ENCODE data around the gene ST3GAL4. TPM values are rescaled to one million over a fixed set of nuclear protein-coding genes. Genes with fewer than 3 reads are reported as not detected.
"Not testable (repeated sequence)": the region's sequence is repeated elsewhere in the genome, so short reads cannot be mapped to it uniquely, and the experiment has no call there.

The ST3GAL4 gene
- total and polyA plus RNA-seq, 2 donors (not counting 1 experiment from before 2014, with no cell fraction given), result 1.1 to 1.9 TPM

- no peak for ATAC-seq (ENCODE audit: low read depth)
- ChIA-PET CTCF (no interaction called here), POLR2A (no interaction called here)
- Histone ChIP-seq H3K36me3 (replicated peaks in 1 of 2; ENCODE audit: control extremely low read depth in 1 of 2, control insufficient read depth in 1 of 2, extremely low read depth in 1 of 2, insufficient read depth in 2 of 2, low read length in 1 of 2) (no peaks in the 10 kb centered on the region), H3K4me3 (ENCODE audit: control extremely low read depth in 1 of 5, extremely low read depth in 1 of 5, insufficient read depth in 1 of 5, low read depth in 2 of 5, low read length in 4 of 5) (no peak overlapping the region), H3K4me2 (replicated peaks; ENCODE audit: low read depth, low read length, poor library complexity, severe bottlenecking) (no peak overlapping the region), H3K9ac (ENCODE audit: low read length) (no peak overlapping the region), H3K4me1 (ENCODE audit: control insufficient read depth in 2 of 2, insufficient read depth in 2 of 2, low read length in 2 of 2) (no peaks in the 10 kb centered on the region), H2AFZ (ENCODE audit: insufficient read depth, low read depth, low read length, poor library complexity, severe bottlenecking) (no peak overlapping the region), H3K27ac (ENCODE audit: low read length in 2 of 2) (no peak overlapping the region), H4K20me1 (ENCODE audit: control insufficient read depth, insufficient read depth, low read length, poor library complexity, severe bottlenecking) (no peaks in the 10 kb centered on the region), H3K27me3 (replicated peaks in 1 of 4; ENCODE audit: control extremely low read depth in 1 of 4, control insufficient read depth in 3 of 4, insufficient read depth in 4 of 4, low read length in 3 of 4) (peaks cover 0 to 9% (median 0%) of the 10 kb centered on the region in 4 experiments), H3K9me3 (ENCODE audit: control extremely low read depth in 1 of 3, control insufficient read depth in 2 of 3, insufficient read depth in 1 of 3, low read length in 2 of 3) (no peaks in the 10 kb centered on the region), H3K79me2 (ENCODE audit: control insufficient read depth, insufficient read depth, low read length) (no peaks in the 10 kb centered on the region)
- intact Hi-C loops (cut with micrococcal nuclease), result no loop called here
- no peaks in the 10 kb centered on the region for H3K9me3 Mint-ChIP-seq (ENCODE audit: insufficient read depth)
- WGBS (ENCODE audit: insufficient coverage), result 95% methylated on average over 5 of the region's 9 CpGs
- no peak for DNase-seq
- no peak for TF ChIP-seq EZH2 (IDR thresholded peaks at IDR 0.05; ENCODE audit: borderline replicate concordance, insufficient read depth, low read depth, low read length, poor library complexity, severe bottlenecking)
- no peak for TF ChIP-seq CTCF (IDR thresholded peaks at IDR 0.05)
- no peak overlapping the region for H3K4me3 Mint-ChIP-seq
- H3K27ac Mint-ChIP-seq, result no peak overlapping the region
- no peaks in the 10 kb centered on the region for H3K27me3 Mint-ChIP-seq
- no peaks in the 10 kb centered on the region for H3K4me1 Mint-ChIP-seq
Observed at GRCh38 chr11:126362879-126363655, 7.6 kb downstream of the ST3GAL4 start.

- no peak overlapping the region for H3K4me2 ChIP-seq (replicated peaks; ENCODE audit: low read depth, low read length, poor library complexity, severe bottlenecking)
- no peak overlapping the region for H3K27ac ChIP-seq (ENCODE audit: low read length in 2 of 2)
- Mint-ChIP-seq H3K27ac (no peak overlapping the region), H3K4me3 (no peak overlapping the region), H3K4me1 (no peaks in the 10 kb centered on the region), H3K9me3 (ENCODE audit: insufficient read depth) (no peaks in the 10 kb centered on the region), H3K27me3 (no peaks in the 10 kb centered on the region)
- 92% methylated on average over 7 of the region's 10 CpGs for WGBS (ENCODE audit: insufficient coverage)
- no peak for ATAC-seq (ENCODE audit: low read depth)
- ChIA-PET CTCF (no interaction called here), POLR2A (no interaction called here)
- peaks cover 0 to 9% (median 0%) of the 10 kb centered on the region in 4 experiments for H3K27me3 ChIP-seq (replicated peaks in 1 of 4; ENCODE audit: control extremely low read depth in 1 of 4, control insufficient read depth in 3 of 4, insufficient read depth in 4 of 4, low read length in 3 of 4)
- no peaks in the 10 kb centered on the region for H3K79me2 ChIP-seq (ENCODE audit: control insufficient read depth, insufficient read depth, low read length)
- H3K9me3 ChIP-seq (ENCODE audit: control extremely low read depth in 1 of 3, control insufficient read depth in 2 of 3, insufficient read depth in 1 of 3, low read length in 2 of 3), result no peaks in the 10 kb centered on the region
- DNase-seq, result no peak
- no peak overlapping the region for H3K9ac ChIP-seq (ENCODE audit: low read length)
- H2AFZ ChIP-seq (ENCODE audit: insufficient read depth, low read depth, low read length, poor library complexity, severe bottlenecking), result no peak overlapping the region
- intact Hi-C loops (cut with micrococcal nuclease), result no loop called here
- TF ChIP-seq CTCF (IDR thresholded peaks at IDR 0.05) (no peak), EZH2 (IDR thresholded peaks at IDR 0.05; ENCODE audit: borderline replicate concordance, insufficient read depth, low read depth, low read length, poor library complexity, severe bottlenecking) (no peak)
- H3K4me1 ChIP-seq (ENCODE audit: control insufficient read depth in 2 of 2, insufficient read depth in 2 of 2, low read length in 2 of 2), result no peaks in the 10 kb centered on the region
- no peak overlapping the region for H3K4me3 ChIP-seq (ENCODE audit: control extremely low read depth in 1 of 5, extremely low read depth in 1 of 5, insufficient read depth in 1 of 5, low read depth in 2 of 5, low read length in 4 of 5)
- no peaks in the 10 kb centered on the region for H4K20me1 ChIP-seq (ENCODE audit: control insufficient read depth, insufficient read depth, low read length, poor library complexity, severe bottlenecking)
- no peaks in the 10 kb centered on the region for H3K36me3 ChIP-seq (replicated peaks in 1 of 2; ENCODE audit: control extremely low read depth in 1 of 2, control insufficient read depth in 1 of 2, extremely low read depth in 1 of 2, insufficient read depth in 2 of 2, low read length in 1 of 2)
Observed at GRCh38 chr11:126363706-126364248, 8.3 kb downstream of the ST3GAL4 start.

GRCh38 chr11:126364735-126365134 is 9.2 kb downstream of the ST3GAL4 start:
- H2AFZ ChIP-seq (ENCODE audit: insufficient read depth, low read depth, low read length, poor library complexity, severe bottlenecking); H3K9me3 ChIP-seq (ENCODE audit: control extremely low read depth in 1 of 3, control insufficient read depth in 2 of 3, insufficient read depth in 1 of 3, low read length in 2 of 3); H3K27me3 Mint-ChIP-seq; H3K27me3 ChIP-seq (replicated peaks in 1 of 4; ENCODE audit: control extremely low read depth in 1 of 4, control insufficient read depth in 3 of 4, insufficient read depth in 4 of 4, low read length in 3 of 4); H3K9me3 Mint-ChIP-seq (ENCODE audit: insufficient read depth); H3K4me1 Mint-ChIP-seq; DNase-seq; H3K36me3 ChIP-seq (replicated peaks in 1 of 2; ENCODE audit: control extremely low read depth in 1 of 2, control insufficient read depth in 1 of 2, extremely low read depth in 1 of 2, insufficient read depth in 2 of 2, low read length in 1 of 2); intact Hi-C loops (cut with micrococcal nuclease); CTCF ChIA-PET; H3K4me2 ChIP-seq (replicated peaks; ENCODE audit: low read depth, low read length, poor library complexity, severe bottlenecking); H3K27ac Mint-ChIP-seq; POLR2A ChIA-PET; H3K4me1 ChIP-seq (ENCODE audit: control insufficient read depth in 2 of 2, insufficient read depth in 2 of 2, low read length in 2 of 2); H3K9ac ChIP-seq (ENCODE audit: low read length); ATAC-seq (ENCODE audit: low read depth); H3K4me3 Mint-ChIP-seq; H3K79me2 ChIP-seq (ENCODE audit: control insufficient read depth, insufficient read depth, low read length); H3K4me3 ChIP-seq (ENCODE audit: control extremely low read depth in 1 of 5, extremely low read depth in 1 of 5, insufficient read depth in 1 of 5, low read depth in 2 of 5, low read length in 4 of 5); H4K20me1 ChIP-seq (ENCODE audit: control insufficient read depth, insufficient read depth, low read length, poor library complexity, severe bottlenecking); H3K27ac ChIP-seq (ENCODE audit: low read length in 2 of 2): not testable (repeated sequence)
- no CpG with 5 or more reads among the region's 9 CpGs for WGBS (ENCODE audit: insufficient coverage)
